ENCODE measurements around the gene ALG14.
"Not testable (repeated sequence)": the region's sequence is repeated elsewhere in the genome, so short reads cannot be mapped to it uniquely, and the experiment has no call there.

Gene ALG14

GRCh38 chr1:95089650-95090287 is 17.0 kb upstream of the ALG14 start:
- FAIRE-seq, result no peak
- no peak for DNase-seq (ENCODE audit: insufficient read length, low spot score)

- FAIRE-seq (no peak), DNase-seq (ENCODE audit: insufficient read length, low spot score) (no peak)
These were observed 15.6 kb upstream of the ALG14 start for GRCh38 chr1:95088303-95088702.

- FAIRE-seq (no peak), DNase-seq (ENCODE audit: insufficient read length, low spot score) (no peak)
These were observed 14.3 kb upstream of the ALG14 start for GRCh38 chr1:95086949-95087533.

GRCh38 chr1:95085376-95085775 is 12.6 kb upstream of the ALG14 start:
- no peak for DNase-seq (ENCODE audit: insufficient read length, low spot score)
- no peak for FAIRE-seq

- FAIRE-seq (peak; percentile 69), DNase-seq (ENCODE audit: insufficient read length, low spot score) (peak; percentile 40)
These were observed 11.8 kb upstream of the ALG14 start for GRCh38 chr1:95084317-95085176.

- FAIRE-seq (no peak), DNase-seq (ENCODE audit: insufficient read length, low spot score) (no peak)
These were observed 8.1 kb upstream of the ALG14 start for GRCh38 chr1:95080879-95081278.

- no peak for DNase-seq (ENCODE audit: insufficient read length, low spot score)
- FAIRE-seq, result no peak
These were observed 7.7 kb upstream of the ALG14 start for GRCh38 chr1:95080446-95080845.

GRCh38 chr1:95076034-95076433 is 3.3 kb upstream of the ALG14 start:
- no peak for FAIRE-seq

GRCh38 chr1:95073446-95073845 is 695 bp upstream of the ALG14 start:
- DNase-seq (ENCODE audit: insufficient read length, low spot score), result no peak
- no peak for FAIRE-seq

More at GRCh38 chr1:95076034-95076433, 3.3 kb upstream of the ALG14 start:
- no peak for DNase-seq (ENCODE audit: insufficient read length, low spot score)

- no peak for DNase-seq (ENCODE audit: insufficient read length, low spot score)
- FAIRE-seq, result no peak
These were observed 634 bp downstream of the ALG14 start for GRCh38 chr1:95072117-95072516.

- DNase-seq (ENCODE audit: insufficient read length, low spot score) (no peak), FAIRE-seq (no peak)
These were observed 1.2 kb downstream of the ALG14 start for GRCh38 chr1:95071539-95071938.

GRCh38 chr1:95069710-95070093 is 3.0 kb downstream of the ALG14 start:
- no peak for DNase-seq (ENCODE audit: insufficient read length, low spot score)
- no peak for FAIRE-seq

GRCh38 chr1:95068956-95069709 is 3.6 kb downstream of the ALG14 start:
- FAIRE-seq (no peak), DNase-seq (ENCODE audit: insufficient read length, low spot score) (no peak)

GRCh38 chr1:95067568-95067967 is 5.2 kb downstream of the ALG14 start:
- DNase-seq (ENCODE audit: insufficient read length, low spot score) (no peak), FAIRE-seq (no peak)

- DNase-seq (ENCODE audit: insufficient read length, low spot score) (no peak), FAIRE-seq (no peak)
These were observed 5.7 kb downstream of the ALG14 start for GRCh38 chr1:95067062-95067461.

- FAIRE-seq (no peak), DNase-seq (ENCODE audit: insufficient read length, low spot score) (no peak)
These were observed 11.2 kb downstream of the ALG14 start for GRCh38 chr1:95061445-95062006.

GRCh38 chr1:95058974-95059373 is 13.8 kb downstream of the ALG14 start:
- FAIRE-seq, result no peak
- DNase-seq (ENCODE audit: insufficient read length, low spot score), result no peak

- no peak for FAIRE-seq
- no peak for DNase-seq (ENCODE audit: insufficient read length, low spot score)
These were observed 15.4 kb downstream of the ALG14 start for GRCh38 chr1:95057351-95057750.

GRCh38 chr1:95049935-95050334 is 22.8 kb downstream of the ALG14 start:
- no peak for FAIRE-seq

GRCh38 chr1:95048317-95048716 is 24.4 kb downstream of the ALG14 start:
- FAIRE-seq (no peak), DNase-seq (ENCODE audit: insufficient read length, low spot score) (no peak)

More at GRCh38 chr1:95049935-95050334, 22.8 kb downstream of the ALG14 start:
- DNase-seq (ENCODE audit: insufficient read length, low spot score), result no peak

- FAIRE-seq; DNase-seq (ENCODE audit: insufficient read length, low spot score): not testable (repeated sequence)
These were observed 25.1 kb downstream of the ALG14 start for GRCh38 chr1:95047624-95048023.

Data from GM19239 (cell line).